Transverse colon (tissue), 4 donors: ENCODE measurements around the gene ADD3.

Experiments used
- CTCF ChIP-seq, 5 experiments: fragments of 200-600 bp in 3 of 5; fragments of 450-650 bp in 2 of 5; sonication (generic) in 3 of 5; IDR thresholded peaks; 1 replicate in 2 of 5; 2 replicates in 3 of 5; pipeline ENCODE4 v1.5.1; 2016 to 2017; ENCODE audit warnings: antibody characterized with exemption in 5 of 5, inconsistent platforms in 3 of 5, mild to moderate bottlenecking in 2 of 5, moderate library complexity in 1 of 5
- EP300 ChIP-seq: sonication (generic); formaldehyde crosslinking; IDR thresholded peaks from one replicate; pipeline ENCODE4 v1.6.1; 2017; ENCODE audit warnings: antibody characterized with exemption, low read depth
- POLR2A ChIP-seq: fragments of 450-650 bp; IDR thresholded peaks from one replicate; pipeline ENCODE4 v1.6.1; 2016; ENCODE audit warnings: antibody characterized with exemption, mild to moderate bottlenecking, moderate library complexity
- POLR2AphosphoS5 ChIP-seq, 3 donors: sonication (generic); formaldehyde crosslinking; IDR thresholded peaks; one replicate each; pipeline ENCODE4 v1.6.1; 2016; ENCODE audit warnings: antibody characterized with exemption in 3 of 3

- TF ChIP-seq CTCF (IDR thresholded peaks at IDR 0.05) (no peak), POLR2A (peak; percentile 6), EP300 (no peak), POLR2AphosphoS5 (IDR thresholded peaks at IDR 0.05) (no peak)
Measured at GRCh38 chr10:109968953-109969759, 38.6 kb upstream of the ADD3 start.
